ENCODE data around the gene OR10D3. TPM values are rescaled to one million over a fixed set of nuclear protein-coding genes. Genes with fewer than 3 reads are reported as not detected.

OR10D3 gene
- polyA plus RNA-seq, 1 experiment: not detected

- TF ChIP-seq CTCF (IDR thresholded peaks at IDR 0.05; ENCODE audit: low read depth, low read length): no peak
- H3K9me3 ChIP-seq (ENCODE audit: control insufficient read depth, insufficient read depth, low read length): no peaks in the 10 kb centered on the region
- no peak overlapping the region for H3K4me3 ChIP-seq (ENCODE audit: low read depth, low read length)
- H3K27ac ChIP-seq (ENCODE audit: low read depth, low read length): no peak overlapping the region
- no peak for DNase-seq (ENCODE audit: low read depth, low spot score)
- ChIA-PET POLR2A (no interaction called here), CTCF (interaction anchor here (1.1 kb wide), 1 partner anchor 105 kb away, joined by 3 read pairs; no protein-coding TSS in a partner anchor)
- no peaks in the 10 kb centered on the region for H3K27me3 ChIP-seq (ENCODE audit: control insufficient read depth, insufficient read depth, low read length)
Observed at GRCh38 chr11:124176925-124177715, 6.0 kb upstream of the OR10D3 start.

GRCh38 chr11:124179310-124179709 is 3.8 kb upstream of the OR10D3 start:
- POLR2A ChIA-PET: no interaction called here

GRCh38 chr11:124190298-124191139 is 7.4 kb downstream of the OR10D3 start:
- no peak for TF ChIP-seq CTCF (IDR thresholded peaks at IDR 0.05; ENCODE audit: low read depth, low read length)
- DNase-seq (ENCODE audit: low read depth, low spot score): no peak
- CTCF ChIA-PET: interaction anchor here (0.7 kb wide), 1 partner anchor 119 kb away, joined by 4 read pairs; no protein-coding TSS in a partner anchor
- POLR2A ChIA-PET: no interaction called here
- Histone ChIP-seq H3K27ac (ENCODE audit: low read depth, low read length) (no peak overlapping the region), H3K9me3 (ENCODE audit: control insufficient read depth, insufficient read depth, low read length) (no peaks in the 10 kb centered on the region), H3K4me3 (ENCODE audit: low read depth, low read length) (no peak overlapping the region), H3K27me3 (ENCODE audit: control insufficient read depth, insufficient read depth, low read length) (no peaks in the 10 kb centered on the region)

More at GRCh38 chr11:124179310-124179709, 3.8 kb upstream of the OR10D3 start:
- Histone ChIP-seq H3K4me3 (ENCODE audit: low read depth, low read length) (no peak overlapping the region), H3K27ac (ENCODE audit: low read depth, low read length) (no peak overlapping the region), H3K9me3 (ENCODE audit: control insufficient read depth, insufficient read depth, low read length) (no peaks in the 10 kb centered on the region), H3K27me3 (ENCODE audit: control insufficient read depth, insufficient read depth, low read length) (no peaks in the 10 kb centered on the region)
- CTCF ChIA-PET: no interaction called here
- DNase-seq (ENCODE audit: low read depth, low spot score): no peak
- no peak for TF ChIP-seq CTCF (IDR thresholded peaks at IDR 0.05; ENCODE audit: low read depth, low read length)

GRCh38 chr11:124193221-124194010 is 10.3 kb downstream of the OR10D3 start:
- Histone ChIP-seq H3K27me3 (ENCODE audit: control insufficient read depth, insufficient read depth, low read length) (no peaks in the 10 kb centered on the region), H3K27ac (ENCODE audit: low read depth, low read length) (no peak overlapping the region), H3K9me3 (ENCODE audit: control insufficient read depth, insufficient read depth, low read length) (no peaks in the 10 kb centered on the region), H3K4me3 (ENCODE audit: low read depth, low read length) (no peak overlapping the region)
- DNase-seq (ENCODE audit: low read depth, low spot score): no peak
- POLR2A ChIA-PET: no interaction called here
- CTCF ChIA-PET: interaction anchor here (0.8 to 3.9 kb wide), 5 partner anchors 19 to 136 kb away, joined by 3 to 88 read pairs (median 3); no protein-coding TSS in a partner anchor
- TF ChIP-seq CTCF (IDR thresholded peaks at IDR 0.05; ENCODE audit: low read depth, low read length): no peak
